Calu3 (cell line): ENCODE measurements around the gene SH2B3. TPM values are rescaled to one million over a fixed set of nuclear protein-coding genes. Genes with fewer than 3 reads are reported as not detected.

Experiments
- BruUV-seq: library from RNA; stranded (reverse); fragments of 400-500 nt; replicated peaks from 2 replicates; lab custom pipeline; 2021; lab: Mats Ljungman, UMichigan
- CTCF ChIA-PET: fragments of 300-600 bp; sonication (Branson Sonifier 250); formaldehyde crosslinking; loops from one replicate; lab custom pipeline; 2022; ENCODE audit warnings: antibody characterized with exemption; lab: Charles Lee
- DNase-seq: peaks from one replicate; pipeline ENCODE4 v3.0.0; 2022
- H3K27ac Mint-ChIP-seq: one replicate; pipeline ENCODE4 v1.8.0; 2022; ENCODE audit warnings: mixed read lengths; ENCODE audit not compliant: unreplicated experiment
- H3K27me3 Mint-ChIP-seq: one replicate; pipeline ENCODE4 v1.8.0; 2022; ENCODE audit warnings: mixed read lengths; ENCODE audit not compliant: unreplicated experiment
- H3K36me3 Mint-ChIP-seq: one replicate; pipeline ENCODE4 v1.8.0; 2022; ENCODE audit warnings: mild to moderate bottlenecking, moderate library complexity, mixed read lengths; ENCODE audit not compliant: insufficient read depth, unreplicated experiment
- H3K4me1 Mint-ChIP-seq: one replicate; pipeline ENCODE4 v1.8.0; 2022; ENCODE audit warnings: mild to moderate bottlenecking, low read depth, mixed read lengths; ENCODE audit not compliant: unreplicated experiment
- H3K4me3 Mint-ChIP-seq: one replicate; pipeline ENCODE4 v1.8.0; 2022; ENCODE audit warnings: mild to moderate bottlenecking, low read depth, moderate library complexity, mixed read lengths; ENCODE audit not compliant: unreplicated experiment
- H3K9me3 Mint-ChIP-seq: one replicate; pipeline ENCODE4 v1.8.0; 2022; ENCODE audit warnings: low read depth, mixed read lengths; ENCODE audit not compliant: unreplicated experiment
- CTCF ChIP-seq: fragments of 200-600 bp; IDR thresholded peaks from one replicate; pipeline ENCODE4 v1.8.0; 2022; ENCODE audit warnings: antibody characterized with exemption; ENCODE audit not compliant: unreplicated experiment
- intact Hi-C: fragments of 100-400 bp; cut with micrococcal nuclease; formaldehyde crosslinking; loops from one replicate; pipeline ENCODE4 v1.10.0; 2022; ENCODE audit not compliant: unreplicated experiment
- total RNA-seq: library from RNA; stranded (reverse); gene quantifications from 2 replicates; pipeline ENCODE4 v1.2.3, GENCODE V29; 2022

The SH2B3 gene
- total RNA-seq, 1 experiment from 2014 or later, result 14.3 TPM

- Mint-ChIP-seq H3K36me3 (peaks cover 83% of the 10 kb centered on the region), H3K27me3 (no peaks in the 10 kb centered on the region), H3K27ac (peak overlapping the region; percentile 53), H3K9me3 (no peaks in the 10 kb centered on the region), H3K4me1 (peaks cover 18% of the 10 kb centered on the region), H3K4me3 (no peak overlapping the region)
- intact Hi-C loops, result no loop called here
- DNase-seq, result no peak
- TF ChIP-seq CTCF, result no peak
- BruUV-seq, result no TSS peak
- CTCF ChIA-PET, result interaction anchor here (0.6 kb wide), 1 partner anchor 255 kb away, joined by 5 read pairs; no protein-coding TSS in a partner anchor
Measured at GRCh38 chr12:111443086-111443485, 37.4 kb downstream of the SH2B3 start.

DNA sequence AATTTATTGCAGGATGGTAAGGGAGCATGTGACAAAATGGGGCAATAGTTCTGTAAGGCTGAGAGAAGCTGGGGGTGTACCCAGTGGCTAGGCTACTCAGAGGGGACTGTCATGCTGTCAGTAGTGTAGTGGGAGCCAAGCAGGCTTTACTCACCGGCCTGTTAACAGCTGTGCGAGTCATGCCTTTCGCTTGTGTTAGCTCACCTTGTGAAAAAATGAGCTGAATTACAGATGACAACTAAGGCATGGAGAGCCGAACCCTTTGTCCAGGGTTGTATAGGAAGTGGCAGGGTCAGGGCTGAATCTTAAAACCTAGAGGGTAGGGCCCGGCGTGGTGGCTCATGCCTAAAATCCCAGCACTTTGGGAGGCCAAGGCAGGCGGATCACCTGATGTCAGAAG is 37.9 kb downstream of the SH2B3 start:
- Mint-ChIP-seq H3K4me1 (peaks cover 13% of the 10 kb centered on the region), H3K27ac (peak overlapping the region; percentile 53), H3K36me3 (peaks cover 83% of the 10 kb centered on the region), H3K27me3 (no peaks in the 10 kb centered on the region), H3K4me3 (no peak overlapping the region), H3K9me3 (no peaks in the 10 kb centered on the region)
- CTCF ChIA-PET, result interaction anchor here (0.6 kb wide), 2 partner anchors 24 to 254 kb away, joined by 3 to 5 read pairs; no protein-coding TSS in a partner anchor
- DNase-seq, result no peak
- intact Hi-C loops, result no loop called here
- TF ChIP-seq CTCF, result no peak
- BruUV-seq, result no TSS peak

DNA sequence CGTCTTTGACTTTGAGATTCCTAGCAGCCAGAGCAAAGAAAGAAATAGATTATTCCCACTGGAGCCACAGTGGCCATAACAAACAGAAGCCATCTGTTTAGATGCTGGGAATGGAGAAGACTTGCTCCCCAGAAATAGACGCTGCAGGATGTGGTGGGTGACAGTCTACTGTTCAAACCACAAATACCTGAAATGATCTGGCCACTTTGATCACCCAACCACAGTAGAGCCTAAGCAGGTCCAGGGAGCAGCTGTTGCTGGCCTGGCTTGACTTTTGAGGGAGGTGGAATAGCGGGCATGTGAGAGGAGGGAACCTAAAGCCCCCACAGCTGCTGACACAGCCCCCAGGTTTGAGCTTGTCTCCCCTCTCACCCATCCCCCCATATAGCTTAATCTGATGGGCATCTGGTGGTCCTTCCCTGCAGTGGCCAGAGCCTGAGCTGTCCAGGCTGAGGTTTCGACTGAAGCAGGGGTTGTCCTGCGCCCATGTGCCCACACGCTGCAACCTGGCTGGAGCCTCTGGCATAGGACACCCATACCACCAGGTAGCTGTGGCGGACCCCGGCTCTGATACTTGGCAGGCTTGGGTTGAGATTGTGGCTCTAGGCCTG is 38.7 kb downstream of the SH2B3 start:
- no TSS peak for BruUV-seq
- no peak overlapping the region for H3K27ac Mint-ChIP-seq
- TF ChIP-seq CTCF, result no peak
- intact Hi-C loops, result no loop called here
- H3K36me3 Mint-ChIP-seq, result peaks cover 80% of the 10 kb centered on the region
- no peak overlapping the region for H3K4me3 Mint-ChIP-seq
- no peaks in the 10 kb centered on the region for H3K9me3 Mint-ChIP-seq
- peaks cover 9% of the 10 kb centered on the region for H3K4me1 Mint-ChIP-seq
- no peak for DNase-seq
- H3K27me3 Mint-ChIP-seq, result no peaks in the 10 kb centered on the region
- CTCF ChIA-PET, result no interaction called here

DNA sequence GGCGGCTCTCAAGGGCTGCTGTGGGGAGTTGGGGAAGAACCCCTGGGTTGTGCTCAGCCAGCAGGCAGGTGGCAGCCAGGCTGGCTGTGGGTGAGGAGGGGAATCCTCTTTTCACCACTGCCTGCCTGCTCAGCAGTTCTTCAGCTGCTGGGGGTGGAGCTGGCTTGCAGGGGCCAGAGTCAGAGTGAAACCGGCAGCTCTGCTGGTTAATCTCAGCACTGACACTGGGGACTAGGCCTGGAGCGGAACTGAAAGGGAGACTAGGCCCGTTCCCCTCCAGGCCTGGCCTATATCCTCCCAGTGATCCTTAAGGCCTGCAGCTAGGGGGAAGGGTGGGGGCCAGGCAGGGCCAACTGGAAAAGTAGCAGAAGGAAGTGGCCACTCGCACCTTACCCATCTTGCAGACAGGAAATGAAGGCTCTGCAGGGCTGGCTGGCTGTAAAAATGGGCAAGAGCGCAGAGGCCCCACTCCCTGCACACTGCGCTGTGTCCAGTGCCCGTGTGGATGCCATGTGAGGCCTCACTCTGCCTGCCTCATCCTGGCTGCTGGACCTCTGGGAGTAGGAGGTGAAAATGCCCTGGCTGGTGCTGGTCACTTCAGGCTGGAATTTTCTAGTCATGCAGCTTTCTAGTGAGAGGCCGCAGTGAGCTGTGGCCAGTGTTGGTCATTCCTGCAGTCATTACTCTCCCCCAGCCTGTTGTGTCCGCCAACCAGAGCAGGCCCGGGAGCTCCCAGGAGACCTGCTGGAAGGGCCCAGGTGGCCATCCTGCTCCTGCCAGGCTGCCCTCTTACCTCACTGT is 39.4 kb downstream of the SH2B3 start:
- no peaks in the 10 kb centered on the region for H3K9me3 Mint-ChIP-seq
- H3K4me1 Mint-ChIP-seq, result peaks cover 9% of the 10 kb centered on the region
- intact Hi-C loops, result no loop called here
- CTCF ChIA-PET, result interaction anchor here (1.5 kb wide), 1 partner anchor 48 kb away, joined by 5 read pairs; no protein-coding TSS in a partner anchor
- no peak overlapping the region for H3K27ac Mint-ChIP-seq
- no peaks in the 10 kb centered on the region for H3K27me3 Mint-ChIP-seq
- H3K36me3 Mint-ChIP-seq, result peaks cover 78% of the 10 kb centered on the region
- DNase-seq, result no peak
- no TSS peak for BruUV-seq
- no peak for TF ChIP-seq CTCF
- H3K4me3 Mint-ChIP-seq, result no peak overlapping the region
